HG02759 (cell line): ENCODE measurements around the gene ENTPD6.
"Not testable (repeated sequence)": the region's sequence is repeated elsewhere in the genome, so short reads cannot be mapped to it uniquely, and the experiment has no call there.

Experiments
- ATAC-seq: cut with Tn5 transposase; IDR thresholded peaks from one replicate; pipeline ENCODE4 v1.9.1; 2021; ENCODE audit warnings: mild to moderate bottlenecking, moderate library complexity; ENCODE audit not compliant: unreplicated experiment

ENTPD6 gene

GRCh38 chr20:25223179-25223661 lies 27.7 kb downstream of the ENTPD6 start:
- ATAC-seq = no peak

- no peak for ATAC-seq
Observed at GRCh38 chr20:25223765-25224720, 28.5 kb downstream of the ENTPD6 start.

- no peak for ATAC-seq
Observed at GRCh38 chr20:25224941-25225340, 29.4 kb downstream of the ENTPD6 start.

GRCh38 chr20:25225642-25226432 lies 30.3 kb downstream of the ENTPD6 start:
- no peak for ATAC-seq

- ATAC-seq = no peak
Observed at GRCh38 chr20:25226433-25227316, 31.2 kb downstream of the ENTPD6 start.

GRCh38 chr20:25227317-25227831 lies 31.9 kb downstream of the ENTPD6 start:
- ATAC-seq = no peak

- ATAC-seq = no peak
Observed at GRCh38 chr20:25229486-25230165, 34.1 kb downstream of the ENTPD6 start.

GRCh38 chr20:25230166-25230831 lies 34.8 kb downstream of the ENTPD6 start:
- ATAC-seq = peak; percentile 70

GRCh38 chr20:25233016-25233772 lies 37.7 kb downstream of the ENTPD6 start:
- no peak for ATAC-seq

- ATAC-seq = not testable (repeated sequence)
Observed at GRCh38 chr20:25234009-25234849, 38.7 kb downstream of the ENTPD6 start.

- ATAC-seq = no peak
Observed at GRCh38 chr20:25236450-25237304, 41.2 kb downstream of the ENTPD6 start.

- ATAC-seq = no peak
Observed at GRCh38 chr20:25237610-25238318, 42.3 kb downstream of the ENTPD6 start.

- no peak for ATAC-seq
Observed at GRCh38 chr20:25238319-25239037, 43.0 kb downstream of the ENTPD6 start.

GRCh38 chr20:25239387-25240370 lies 44.2 kb downstream of the ENTPD6 start:
- peak; percentile 70 for ATAC-seq
